Kidney (tissue), 14 donors: Measurements from ENCODE around the gene HSD11B2. TPM values are rescaled to one million over a fixed set of nuclear protein-coding genes. Genes with fewer than 3 reads are reported as not detected.

Experiments used
- DNase-seq, 5 donors: peaks; one replicate each; pipeline ENCODE4 v3.0.0-alpha.2; 2013 to 2020
- FAIRE-seq: peaks from 2 replicates; lab custom pipeline; 2012; peaks lifted over from hg19 to GRCh38; lab: Jason Lieb, UNC
- H3K27ac ChIP-seq, 2 donors: one replicate each; pipeline ENCODE4 v1.7.0; 2013; ENCODE audit warnings: low read depth in 2 of 2, low read length in 2 of 2, inconsistent platforms in 1 of 2
- H3K27me3 ChIP-seq: one replicate; pipeline ENCODE4 v1.7.1; 2013; ENCODE audit warnings: low read length, inconsistent platforms; ENCODE audit not compliant: control insufficient read depth, insufficient read depth
- H3K36me3 ChIP-seq, 3 donors: one replicate each; pipeline versions ENCODE4 v1.7.0 to v1.7.1; 2013; ENCODE audit warnings: low read length in 3 of 3, control low read depth in 1 of 3, inconsistent platforms in 1 of 3; ENCODE audit not compliant: insufficient read depth in 3 of 3, control insufficient read depth in 2 of 3
- H3K4me1 ChIP-seq, 3 donors: one replicate each; pipeline versions ENCODE4 v1.7.0 to v1.7.1; 2013; ENCODE audit warnings: low read length in 3 of 3, inconsistent platforms in 1 of 3, low read depth in 1 of 3; ENCODE audit not compliant: control insufficient read depth in 2 of 3, insufficient read depth in 2 of 3
- H3K4me3 ChIP-seq, 3 donors: one replicate each; pipeline versions ENCODE4 v1.7.0 to v1.8.1; 2013; ENCODE audit warnings: low read length in 3 of 3, control low read depth in 1 of 3, inconsistent platforms in 1 of 3
- H3K9ac ChIP-seq, 3 donors: one replicate each; pipeline versions ENCODE4 v1.7.0 to v1.7.1; 2013; ENCODE audit warnings: low read length in 3 of 3, control low read depth in 1 of 3, inconsistent platforms in 1 of 3
- H3K9me3 ChIP-seq, 3 donors: one replicate each; pipeline versions ENCODE4 v1.7.0 to v1.7.1; 2013; ENCODE audit warnings: low read length in 3 of 3, control low read depth in 1 of 3, inconsistent platforms in 1 of 3; ENCODE audit not compliant: control insufficient read depth in 2 of 3, insufficient read depth in 1 of 3
- CTCF ChIP-seq: IDR thresholded peaks from 3 replicates; pipeline ENCODE4 v1.5.1; 2012; ENCODE audit warnings: mild to moderate bottlenecking, moderate library complexity, borderline replicate concordance; ENCODE audit not compliant: insufficient read depth; ENCODE audit errors: extremely low read depth
- intact Hi-C: fragments of 100-400 bp; cut with DNase I; formaldehyde crosslinking; loops from one replicate; pipeline ENCODE4 v1.11.1; 2022
- polyA plus RNA-seq: library from polyadenylated mRNA; stranded (reverse); fragments of 350-450 nt; fragmentation: Illumina TruSeq; extraction: RNeasy Lipid Tissue Mini Kit (QIAGEN cat#74804); gene quantifications from one replicate; pipeline ENCODE4 v1.2.3, GENCODE V29; 2014; ENCODE audit warnings: low read depth, low replicate concordance; ENCODE audit not compliant: insufficient read depth
- total RNA-seq: library from RNA; stranded (reverse); fragmentation: NEBNext Ultra II Directional; extraction: Animal tissue kit (Norgen Biotek cat#: 25700); gene quantifications from one replicate; pipeline ENCODE4 v1.2.1, GENCODE V29; 2021
- donor health status: control.
- donor health status: control.
- donor health status: control.
- donor health status: control.
- donor health status: control.
- donor health status: DM: yes; HTN: yes; CAD: no.
- donor health status: Normal renal cell carcinoma (clear cell type).

HSD11B2 gene
- total and polyA plus RNA-seq, 2 donors from 2014 or later, result 139 to 1,022 TPM

GRCh38 chr16:67388191-67388590 lies 42.7 kb upstream of the HSD11B2 start:
- H3K9ac ChIP-seq, result no peak overlapping the region
- DNase-seq (no peak), FAIRE-seq (no peak)
- H3K36me3 ChIP-seq, result no peaks in the 10 kb centered on the region
- no peak overlapping the region for H3K4me3 ChIP-seq
- no peak overlapping the region for H3K27ac ChIP-seq
- no peaks in the 10 kb centered on the region for H3K9me3 ChIP-seq
- TF ChIP-seq CTCF, result no peak
- H3K4me1 ChIP-seq, result peaks cover 0 to 8% (median 0%) of the 10 kb centered on the region in 3 donors
- no peaks in the 10 kb centered on the region for H3K27me3 ChIP-seq
- intact Hi-C loops, result no loop called here

GRCh38 chr16:67388591-67388990 lies 42.3 kb upstream of the HSD11B2 start:
- Histone ChIP-seq H3K4me3 (no peak overlapping the region), H3K27ac (no peak overlapping the region), H3K9ac (no peak overlapping the region), H3K36me3 (no peaks in the 10 kb centered on the region), H3K27me3 (no peaks in the 10 kb centered on the region), H3K9me3 (no peaks in the 10 kb centered on the region), H3K4me1 (peaks cover 0 to 11% (median 0%) of the 10 kb centered on the region in 3 donors)
- DNase-seq, result peak in 1 of 5 donors; percentile 21
- no peak for FAIRE-seq
- no peak for TF ChIP-seq CTCF
- intact Hi-C loops, result no loop called here

GRCh38 chr16:67389911-67390815 lies 40.8 kb upstream of the HSD11B2 start:
- H3K36me3 ChIP-seq, result no peaks in the 10 kb centered on the region
- H3K27me3 ChIP-seq, result no peaks in the 10 kb centered on the region
- no peak overlapping the region for H3K27ac ChIP-seq
- peaks cover 0 to 16% (median 0%) of the 10 kb centered on the region in 3 donors for H3K4me1 ChIP-seq
- no peak for FAIRE-seq
- TF ChIP-seq CTCF, result no peak
- no peak overlapping the region for H3K9ac ChIP-seq
- H3K9me3 ChIP-seq, result no peaks in the 10 kb centered on the region
- intact Hi-C loops, result no loop called here
- no peak for DNase-seq
- no peak overlapping the region for H3K4me3 ChIP-seq
